DOHH2 (cell line): Measurements from ENCODE around the gene DENND5B.
"Not testable (repeated sequence)": the region's sequence is repeated elsewhere in the genome, so short reads cannot be mapped to it uniquely, and the experiment has no call there.

Source experiments
- H3F3A ChIP-seq: fragments of 200-600 bp; sonication (generic), shearing (Covaris generic); 2 replicates; pipeline ENCODE4 v1.6.0; 2016; ENCODE audit warnings: antibody characterized with exemption, mild to moderate bottlenecking; ENCODE audit not compliant: control insufficient read depth, insufficient read depth
- H3K27ac ChIP-seq: fragments of 200-600 bp; sonication (generic); 2 replicates; pipeline ENCODE4 v1.5.1; 2014; ENCODE audit warnings: low read depth, mild to moderate bottlenecking, low read length, moderate library complexity
- H3K27me3 ChIP-seq: fragments of 200-600 bp; sonication (generic); 2 replicates; pipeline ENCODE4 v1.6.1; 2014; ENCODE audit warnings: mild to moderate bottlenecking, low read length, mixed read lengths; ENCODE audit not compliant: control insufficient read depth
- H3K36me3 ChIP-seq: fragments of 200-600 bp; sonication (generic); 2 replicates; pipeline ENCODE4 v1.6.1; 2014; ENCODE audit warnings: mild to moderate bottlenecking, low read length, moderate library complexity, mixed read lengths; ENCODE audit not compliant: control insufficient read depth
- H3K4me1 ChIP-seq: fragments of 200-600 bp; sonication (generic); 2 replicates; pipeline ENCODE4 v1.6.1; 2014; ENCODE audit warnings: mild to moderate bottlenecking, low read length, mixed read lengths; ENCODE audit not compliant: control insufficient read depth
- H3K4me2 ChIP-seq: fragments of 200-600 bp; sonication (generic); 2 replicates; pipeline ENCODE4 v1.6.0; 2014; ENCODE audit warnings: mild to moderate bottlenecking, low read length, moderate library complexity
- H3K4me3 ChIP-seq: fragments of 200-600 bp; sonication (generic); 2 replicates; pipeline ENCODE4 v1.5.1; 2014; ENCODE audit warnings: mild to moderate bottlenecking, low read length, mixed read lengths
- H3K79me2 ChIP-seq: fragments of 200-600 bp; sonication (generic); 2 replicates; pipeline ENCODE4 v1.6.1; 2014; ENCODE audit warnings: mild to moderate bottlenecking, low read length, mixed read lengths; ENCODE audit not compliant: control insufficient read depth
- H3K9me2 ChIP-seq: fragments of 200-600 bp; sonication (generic); replicated peaks from 2 replicates; pipeline ENCODE4 v1.6.1; 2014; ENCODE audit warnings: mild to moderate bottlenecking, low read length, mixed read lengths; ENCODE audit not compliant: control insufficient read depth
- H3K9me3 ChIP-seq: fragments of 200-600 bp; sonication (generic); 2 replicates; pipeline ENCODE4 v1.6.1; 2014; ENCODE audit warnings: antibody characterized with exemption, low read length, mixed read lengths; ENCODE audit not compliant: control insufficient read depth, insufficient read depth
- H4K20me1 ChIP-seq: fragments of 200-600 bp; sonication (generic); 2 replicates; pipeline ENCODE4 v1.6.0; 2014; ENCODE audit warnings: low read depth, mild to moderate bottlenecking, antibody characterized with exemption, low read length, moderate library complexity; ENCODE audit not compliant: control insufficient read depth, insufficient read depth
- CTCF ChIP-seq: fragments of 200-600 bp; sonication (generic); IDR thresholded peaks from one replicate; pipeline ENCODE4 v1.5.1; 2014; ENCODE audit warnings: antibody characterized with exemption, mild to moderate bottlenecking, low read depth, low read length; ENCODE audit not compliant: poor library complexity, severe bottlenecking
- EZH2phosphoT487 ChIP-seq: fragments of 200-600 bp; sonication (generic); IDR thresholded peaks from 2 replicates; pipeline ENCODE4 v1.6.1; 2017; ENCODE audit warnings: borderline replicate concordance, mild to moderate bottlenecking, antibody characterized with exemption, low read length, moderate library complexity, mixed read lengths

The DENND5B gene

GRCh38 chr12:31375422-31375821 lies 215.5 kb downstream of the DENND5B start:
- not testable (repeated sequence) for H3K79me2 ChIP-seq, H4K20me1 ChIP-seq, H3K4me2 ChIP-seq, H3K36me3 ChIP-seq, H3K27me3 ChIP-seq, H3F3A ChIP-seq, H3K27ac ChIP-seq, H3K4me1 ChIP-seq, H3K9me2 ChIP-seq, H3K9me3 ChIP-seq, H3K4me3 ChIP-seq

GRCh38 chr12:31371256-31371620 lies 219.7 kb downstream of the DENND5B start:
- no peak overlapping the region for H3K4me2 ChIP-seq
- no peak overlapping the region for H3K4me3 ChIP-seq
- H3K27ac ChIP-seq, result no peak overlapping the region
- TF ChIP-seq CTCF, result no peak
- no peak for TF ChIP-seq EZH2phosphoT487
- no peaks in the 10 kb centered on the region for H3K9me2 ChIP-seq
- H3K79me2 ChIP-seq, result no peaks in the 10 kb centered on the region
- no peaks in the 10 kb centered on the region for H3K9me3 ChIP-seq
- no peaks in the 10 kb centered on the region for H4K20me1 ChIP-seq
- H3K4me1 ChIP-seq, result peaks cover 8% of the 10 kb centered on the region
- no peaks in the 10 kb centered on the region; the same call in 1 of the 2 replicates for H3F3A ChIP-seq
- no peaks in the 10 kb centered on the region for H3K27me3 ChIP-seq
- no peaks in the 10 kb centered on the region for H3K36me3 ChIP-seq

GRCh38 chr12:31370531-31371255 lies 220.2 kb downstream of the DENND5B start:
- Histone ChIP-seq H3K4me2 (no peak overlapping the region), H3K27ac (no peak overlapping the region), H3K79me2 (no peaks in the 10 kb centered on the region), H3K9me2 (no peaks in the 10 kb centered on the region), H3F3A (no peaks in the 10 kb centered on the region; the same call in 1 of the 2 replicates), H3K27me3 (no peaks in the 10 kb centered on the region), H3K9me3 (no peaks in the 10 kb centered on the region), H3K36me3 (no peaks in the 10 kb centered on the region), H3K4me1 (peaks cover 8% of the 10 kb centered on the region), H3K4me3 (no peak overlapping the region), H4K20me1 (no peaks in the 10 kb centered on the region)
- no peak for TF ChIP-seq CTCF
- TF ChIP-seq EZH2phosphoT487, result no peak

- Histone ChIP-seq H3K4me2 (no peak overlapping the region), H3F3A (no peaks in the 10 kb centered on the region; the same call in 1 of the 2 replicates), H3K27me3 (no peaks in the 10 kb centered on the region), H3K9me2 (no peaks in the 10 kb centered on the region), H3K4me1 (peaks cover 8% of the 10 kb centered on the region), H3K27ac (no peak overlapping the region), H3K36me3 (no peaks in the 10 kb centered on the region), H4K20me1 (no peaks in the 10 kb centered on the region), H3K9me3 (no peaks in the 10 kb centered on the region), H3K79me2 (no peaks in the 10 kb centered on the region), H3K4me3 (no peak overlapping the region)
- no peak for TF ChIP-seq EZH2phosphoT487
Observed at GRCh38 chr12:31369712-31370521, 221.0 kb downstream of the DENND5B start.
